GM12878 (cell line): ENCODE results near the gene EIF4EBP2. TPM values are rescaled to one million over a fixed set of nuclear protein-coding genes. Genes with fewer than 3 reads are reported as not detected.

ENCODE experiments used
- CBFB ChIP-seq: IDR thresholded peaks from 2 replicates; pipeline ENCODE4 v1.6.1; 2016; ENCODE audit warnings: antibody characterized with exemption, low read depth
- CHD4 ChIP-seq: fragments of 200-600 bp; sonication (generic); IDR thresholded peaks from 2 replicates; pipeline ENCODE4 v1.6.1; 2016; ENCODE audit warnings: mild to moderate bottlenecking
- CREB1 ChIP-seq: IDR thresholded peaks from 2 replicates; pipeline ENCODE4 v1.6.1; 2012; ENCODE audit warnings: low read depth, mild to moderate bottlenecking, inconsistent platforms
- DPF2 ChIP-seq: fragments of 450-650 bp; IDR thresholded peaks from 2 replicates; pipeline ENCODE4 v1.6.1; 2017; ENCODE audit warnings: mild to moderate bottlenecking
- IKZF2 ChIP-seq, 2 experiments: fragments of 450-650 bp; IDR thresholded peaks; 2 replicates each; pipeline ENCODE4 v1.6.1; 2017; ENCODE audit warnings: mild to moderate bottlenecking in 2 of 2, moderate library complexity in 2 of 2
- MTA3 ChIP-seq: IDR thresholded peaks from 2 replicates; pipeline ENCODE4 v1.6.1; 2012; ENCODE audit warnings: low read length, inconsistent platforms, borderline replicate concordance
- NFXL1 ChIP-seq: fragments of 450-650 bp; IDR thresholded peaks from 2 replicates; pipeline ENCODE4 v1.6.1; 2017; ENCODE audit warnings: antibody characterized with exemption, mild to moderate bottlenecking, borderline replicate concordance
- NR2C1 ChIP-seq: fragments of 450-650 bp; IDR thresholded peaks from 2 replicates; pipeline ENCODE4 v1.6.1; 2017; ENCODE audit warnings: antibody characterized with exemption, mild to moderate bottlenecking, moderate library complexity
- RBBP5 ChIP-seq: fragments of 200-600 bp; sonication (generic); conservative IDR thresholded peaks from 2 replicates; pipeline ENCODE4 v1.6.1; 2016
- SRF ChIP-seq, 2 experiments: IDR thresholded peaks; 2 replicates each; pipeline ENCODE4 v1.6.1; 2011; ENCODE audit warnings: low read depth in 2 of 2, low read length in 2 of 2, mild to moderate bottlenecking in 1 of 2, moderate library complexity in 1 of 2
- SUZ12 ChIP-seq: fragments of 200-600 bp; sonication (generic); IDR thresholded peaks from one replicate; pipeline ENCODE4 v1.6.1; 2018; ENCODE audit warnings: antibody characterized with exemption, mild to moderate bottlenecking; ENCODE audit not compliant: unreplicated experiment
- TCF12 ChIP-seq: IDR thresholded peaks from 2 replicates; pipeline ENCODE4 v1.6.1; 2011; ENCODE audit warnings: low read depth, mild to moderate bottlenecking, low read length
- TCF3 ChIP-seq: IDR thresholded peaks from 2 replicates; pipeline ENCODE4 v1.6.1; 2012; ENCODE audit warnings: low read depth, mild to moderate bottlenecking, low read length, borderline replicate concordance; ENCODE audit not compliant: insufficient read depth
- ZNF384 ChIP-seq: IDR thresholded peaks from 2 replicates; pipeline ENCODE4 v1.6.1; 2012; ENCODE audit warnings: low read depth, mild to moderate bottlenecking, low read length, improper control_type of control experiment, borderline replicate concordance
- ZNF622 ChIP-seq: fragments of 450-650 bp; IDR thresholded peaks from 2 replicates; pipeline ENCODE4 v1.6.1; 2017; ENCODE audit warnings: mild to moderate bottlenecking, inconsistent platforms
- ZZZ3 ChIP-seq: IDR thresholded peaks from 2 replicates; pipeline ENCODE4 v1.6.1; 2011; ENCODE audit warnings: low read depth; ENCODE audit not compliant: control insufficient read depth, insufficient read length
- polyA plus RNA-seq, 11 experiments: library from polyadenylated mRNA; depleted of rRNA in 4 of 11; unstranded in 6 of 11; stranded (reverse) in 5 of 11; fragments of >200 nt; fragmentation: Nextera tagmentation in 4 of 11; fragmentation: Illumina TruSeq in 1 of 11; extraction: Ambion mirVana in 4 of 11; extraction: Trizol in 1 of 11; gene quantifications; 1 replicate in 1 of 11; 2 replicates in 10 of 11; pipeline versions ENCODE4 v1.2.1 to v1.2.3, GENCODE V29; 2011 to 2016; ENCODE audit warnings: inconsistent platforms in 2 of 11, missing spikeins in 2 of 11, low read depth in 1 of 11
- total RNA-seq, 4 experiments: library from RNA; depleted of rRNA in 3 of 4; stranded (reverse); fragments of >200 nt in 3 of 4; fragmentation: Illumina TruSeq in 1 of 4; extraction: Trizol in 1 of 4; gene quantifications; 2 replicates each; pipeline versions ENCODE4 v1.2.1 to v1.2.3, GENCODE V29; 2013 to 2021
- TF ChIP-seq, protein P1 (sequence below): fragments of 450-650 bp; IDR thresholded peaks from 2 replicates; pipeline ENCODE4 v1.6.1; 2017; ENCODE audit warnings: antibody characterized with exemption, mild to moderate bottlenecking, moderate library complexity
- TF ChIP-seq, protein P2 (sequence below): fragments of 450-650 bp; IDR thresholded peaks from 2 replicates; pipeline ENCODE4 v1.6.1; 2014; ENCODE audit warnings: mild to moderate bottlenecking
- TF ChIP-seq, protein P3 (sequence below): IDR thresholded peaks from 2 replicates; pipeline ENCODE4 v1.6.1; 2012; ENCODE audit warnings: low read length, inconsistent platforms
- TF ChIP-seq, protein P4 (sequence below): fragments of 450-650 bp; IDR thresholded peaks from 2 replicates; pipeline ENCODE4 v1.6.1; 2017; ENCODE audit warnings: mild to moderate bottlenecking
- TF ChIP-seq, protein P5 (sequence below): IDR thresholded peaks from 2 replicates; pipeline ENCODE4 v1.6.1; 2012; ENCODE audit warnings: low read depth, low read length, improper control_type of control experiment

Gene EIF4EBP2
- total and polyA plus RNA-seq, 10 of the 15 experiments (the other 5 are each of a cell fraction or from before 2014, with no cell fraction given): 14.4 to 51.3 (median 28.9) TPM

DNA sequence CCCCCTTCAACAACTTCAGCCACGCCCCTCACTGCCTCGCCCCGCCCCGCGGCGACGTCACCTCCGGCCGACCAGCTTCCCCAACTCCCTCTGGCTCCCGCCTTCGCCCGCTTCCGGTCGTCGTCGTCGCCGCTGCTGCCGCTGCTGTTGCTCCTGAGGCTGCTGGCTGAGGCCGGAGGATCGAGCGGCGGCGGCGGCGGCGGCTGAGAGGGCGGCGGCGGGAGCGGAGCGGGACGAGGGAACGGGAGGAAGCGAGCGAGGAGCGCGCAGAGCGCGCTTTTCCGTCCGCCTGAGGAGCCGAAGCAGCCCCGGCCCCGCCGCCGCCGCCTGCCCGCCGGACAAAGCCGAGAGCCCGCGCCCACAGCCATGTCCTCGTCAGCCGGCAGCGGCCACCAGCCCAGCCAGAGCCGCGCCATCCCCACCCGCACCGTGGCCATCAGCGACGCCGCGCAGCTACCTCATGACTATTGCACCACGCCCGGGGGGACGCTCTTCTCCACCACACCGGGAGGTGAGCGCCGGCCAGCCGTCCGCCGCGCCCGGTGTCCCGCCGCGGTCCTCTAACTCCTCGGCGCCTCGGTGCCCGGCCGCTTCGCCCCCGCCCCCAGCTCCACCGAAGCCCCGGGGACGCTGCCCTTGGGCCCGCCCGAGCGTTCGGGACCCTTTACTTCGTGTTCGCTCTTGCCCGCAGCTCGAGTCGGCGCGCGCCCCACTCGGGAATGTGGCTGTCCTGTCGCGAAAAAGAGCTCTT lies at the start of gene EIF4EBP2 (continued):
- TF ChIP-seq, protein P1, sequence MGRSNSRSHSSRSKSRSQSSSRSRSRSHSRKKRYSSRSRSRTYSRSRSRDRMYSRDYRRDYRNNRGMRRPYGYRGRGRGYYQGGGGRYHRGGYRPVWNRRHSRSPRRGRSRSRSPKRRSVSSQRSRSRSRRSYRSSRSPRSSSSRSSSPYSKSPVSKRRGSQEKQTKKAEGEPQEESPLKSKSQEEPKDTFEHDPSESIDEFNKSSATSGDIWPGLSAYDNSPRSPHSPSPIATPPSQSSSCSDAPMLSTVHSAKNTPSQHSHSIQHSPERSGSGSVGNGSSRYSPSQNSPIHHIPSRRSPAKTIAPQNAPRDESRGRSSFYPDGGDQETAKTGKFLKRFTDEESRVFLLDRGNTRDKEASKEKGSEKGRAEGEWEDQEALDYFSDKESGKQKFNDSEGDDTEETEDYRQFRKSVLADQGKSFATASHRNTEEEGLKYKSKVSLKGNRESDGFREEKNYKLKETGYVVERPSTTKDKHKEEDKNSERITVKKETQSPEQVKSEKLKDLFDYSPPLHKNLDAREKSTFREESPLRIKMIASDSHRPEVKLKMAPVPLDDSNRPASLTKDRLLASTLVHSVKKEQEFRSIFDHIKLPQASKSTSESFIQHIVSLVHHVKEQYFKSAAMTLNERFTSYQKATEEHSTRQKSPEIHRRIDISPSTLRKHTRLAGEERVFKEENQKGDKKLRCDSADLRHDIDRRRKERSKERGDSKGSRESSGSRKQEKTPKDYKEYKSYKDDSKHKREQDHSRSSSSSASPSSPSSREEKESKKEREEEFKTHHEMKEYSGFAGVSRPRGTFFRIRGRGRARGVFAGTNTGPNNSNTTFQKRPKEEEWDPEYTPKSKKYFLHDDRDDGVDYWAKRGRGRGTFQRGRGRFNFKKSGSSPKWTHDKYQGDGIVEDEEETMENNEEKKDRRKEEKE: no peak
- TF ChIP-seq, protein P2, sequence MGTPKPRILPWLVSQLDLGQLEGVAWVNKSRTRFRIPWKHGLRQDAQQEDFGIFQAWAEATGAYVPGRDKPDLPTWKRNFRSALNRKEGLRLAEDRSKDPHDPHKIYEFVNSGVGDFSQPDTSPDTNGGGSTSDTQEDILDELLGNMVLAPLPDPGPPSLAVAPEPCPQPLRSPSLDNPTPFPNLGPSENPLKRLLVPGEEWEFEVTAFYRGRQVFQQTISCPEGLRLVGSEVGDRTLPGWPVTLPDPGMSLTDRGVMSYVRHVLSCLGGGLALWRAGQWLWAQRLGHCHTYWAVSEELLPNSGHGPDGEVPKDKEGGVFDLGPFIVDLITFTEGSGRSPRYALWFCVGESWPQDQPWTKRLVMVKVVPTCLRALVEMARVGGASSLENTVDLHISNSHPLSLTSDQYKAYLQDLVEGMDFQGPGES: no peak
- TF ChIP-seq MTA3 (no peak), ZNF622 (no peak), TCF3 (no peak), SRF (IDR thresholded peaks at IDR 0.05; ENCODE audit: low read depth in 2 of 2, low read length in 2 of 2) (no peak), TCF12 (peak; percentile 36; the same call in 1 of the 2 replicates), CREB1 (peak; percentile 92), ZZZ3 (no peak), NR2C1 (no peak), CHD4 (no peak), IKZF2 (IDR thresholded peaks at IDR 0.05) (no peak), CBFB (no peak), ZNF384 (no peak), SUZ12 (no peak), DPF2 (peak; percentile 78), NFXL1 (no peak), RBBP5 (no peak)
- TF ChIP-seq, protein P3, sequence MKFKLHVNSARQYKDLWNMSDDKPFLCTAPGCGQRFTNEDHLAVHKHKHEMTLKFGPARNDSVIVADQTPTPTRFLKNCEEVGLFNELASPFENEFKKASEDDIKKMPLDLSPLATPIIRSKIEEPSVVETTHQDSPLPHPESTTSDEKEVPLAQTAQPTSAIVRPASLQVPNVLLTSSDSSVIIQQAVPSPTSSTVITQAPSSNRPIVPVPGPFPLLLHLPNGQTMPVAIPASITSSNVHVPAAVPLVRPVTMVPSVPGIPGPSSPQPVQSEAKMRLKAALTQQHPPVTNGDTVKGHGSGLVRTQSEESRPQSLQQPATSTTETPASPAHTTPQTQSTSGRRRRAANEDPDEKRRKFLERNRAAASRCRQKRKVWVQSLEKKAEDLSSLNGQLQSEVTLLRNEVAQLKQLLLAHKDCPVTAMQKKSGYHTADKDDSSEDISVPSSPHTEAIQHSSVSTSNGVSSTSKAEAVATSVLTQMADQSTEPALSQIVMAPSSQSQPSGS: no peak
- TF ChIP-seq, protein P4, sequence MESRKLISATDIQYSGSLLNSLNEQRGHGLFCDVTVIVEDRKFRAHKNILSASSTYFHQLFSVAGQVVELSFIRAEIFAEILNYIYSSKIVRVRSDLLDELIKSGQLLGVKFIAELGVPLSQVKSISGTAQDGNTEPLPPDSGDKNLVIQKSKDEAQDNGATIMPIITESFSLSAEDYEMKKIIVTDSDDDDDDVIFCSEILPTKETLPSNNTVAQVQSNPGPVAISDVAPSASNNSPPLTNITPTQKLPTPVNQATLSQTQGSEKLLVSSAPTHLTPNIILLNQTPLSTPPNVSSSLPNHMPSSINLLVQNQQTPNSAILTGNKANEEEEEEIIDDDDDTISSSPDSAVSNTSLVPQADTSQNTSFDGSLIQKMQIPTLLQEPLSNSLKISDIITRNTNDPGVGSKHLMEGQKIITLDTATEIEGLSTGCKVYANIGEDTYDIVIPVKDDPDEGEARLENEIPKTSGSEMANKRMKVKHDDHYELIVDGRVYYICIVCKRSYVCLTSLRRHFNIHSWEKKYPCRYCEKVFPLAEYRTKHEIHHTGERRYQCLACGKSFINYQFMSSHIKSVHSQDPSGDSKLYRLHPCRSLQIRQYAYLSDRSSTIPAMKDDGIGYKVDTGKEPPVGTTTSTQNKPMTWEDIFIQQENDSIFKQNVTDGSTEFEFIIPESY: no peak
- TF ChIP-seq, protein P5, sequence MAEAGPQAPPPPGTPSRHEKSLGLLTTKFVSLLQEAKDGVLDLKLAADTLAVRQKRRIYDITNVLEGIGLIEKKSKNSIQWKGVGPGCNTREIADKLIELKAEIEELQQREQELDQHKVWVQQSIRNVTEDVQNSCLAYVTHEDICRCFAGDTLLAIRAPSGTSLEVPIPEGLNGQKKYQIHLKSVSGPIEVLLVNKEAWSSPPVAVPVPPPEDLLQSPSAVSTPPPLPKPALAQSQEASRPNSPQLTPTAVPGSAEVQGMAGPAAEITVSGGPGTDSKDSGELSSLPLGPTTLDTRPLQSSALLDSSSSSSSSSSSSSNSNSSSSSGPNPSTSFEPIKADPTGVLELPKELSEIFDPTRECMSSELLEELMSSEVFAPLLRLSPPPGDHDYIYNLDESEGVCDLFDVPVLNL: no peak
